ENCODE results near the gene ANO3.

Gene ANO3

GRCh38 chr11:26353010-26353409 is 21.1 kb downstream of the ANO3 start:
- TF ChIP-seq, protein P1, sequence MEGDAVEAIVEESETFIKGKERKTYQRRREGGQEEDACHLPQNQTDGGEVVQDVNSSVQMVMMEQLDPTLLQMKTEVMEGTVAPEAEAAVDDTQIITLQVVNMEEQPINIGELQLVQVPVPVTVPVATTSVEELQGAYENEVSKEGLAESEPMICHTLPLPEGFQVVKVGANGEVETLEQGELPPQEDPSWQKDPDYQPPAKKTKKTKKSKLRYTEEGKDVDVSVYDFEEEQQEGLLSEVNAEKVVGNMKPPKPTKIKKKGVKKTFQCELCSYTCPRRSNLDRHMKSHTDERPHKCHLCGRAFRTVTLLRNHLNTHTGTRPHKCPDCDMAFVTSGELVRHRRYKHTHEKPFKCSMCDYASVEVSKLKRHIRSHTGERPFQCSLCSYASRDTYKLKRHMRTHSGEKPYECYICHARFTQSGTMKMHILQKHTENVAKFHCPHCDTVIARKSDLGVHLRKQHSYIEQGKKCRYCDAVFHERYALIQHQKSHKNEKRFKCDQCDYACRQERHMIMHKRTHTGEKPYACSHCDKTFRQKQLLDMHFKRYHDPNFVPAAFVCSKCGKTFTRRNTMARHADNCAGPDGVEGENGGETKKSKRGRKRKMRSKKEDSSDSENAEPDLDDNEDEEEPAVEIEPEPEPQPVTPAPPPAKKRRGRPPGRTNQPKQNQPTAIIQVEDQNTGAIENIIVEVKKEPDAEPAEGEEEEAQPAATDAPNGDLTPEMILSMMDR (conservative IDR thresholded peaks at IDR 0.05; ENCODE audit: low read depth, low read length), result no peak
- no peak overlapping the region for H3K4me3 ChIP-seq (ENCODE audit: low read length)
- no peak for DNase-seq (ENCODE audit: low read depth)

DNA sequence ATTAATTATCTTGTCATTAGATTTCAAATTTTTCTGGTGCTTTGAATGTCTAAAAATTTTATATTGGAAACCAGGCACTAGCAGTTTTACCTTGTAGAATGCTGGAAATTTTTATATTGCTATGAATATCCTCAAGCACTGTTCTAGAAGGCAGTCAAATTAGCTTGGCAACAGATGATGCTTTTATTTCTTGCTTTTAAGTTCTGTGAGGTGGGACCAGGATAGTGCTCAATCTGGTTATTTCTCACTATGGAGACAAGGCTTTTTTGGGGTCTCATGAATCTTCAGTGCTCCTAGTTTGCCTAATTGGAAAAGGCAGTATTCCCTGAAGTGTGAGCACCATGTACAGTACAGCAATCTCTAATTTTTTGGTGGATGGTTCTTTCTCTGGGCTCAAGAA is 27.1 kb downstream of the ANO3 start:
- no peak overlapping the region for H3K4me3 ChIP-seq (ENCODE audit: low read length)
- TF ChIP-seq, protein P1 (conservative IDR thresholded peaks at IDR 0.05; ENCODE audit: low read depth, low read length), result no peak
- DNase-seq (ENCODE audit: low read depth), result no peak

GRCh38 chr11:26365284-26365683 is 33.4 kb downstream of the ANO3 start:
- no peak overlapping the region for H3K4me3 ChIP-seq (ENCODE audit: low read length)
- no peak for DNase-seq (ENCODE audit: low read depth)
- TF ChIP-seq, protein P1 (conservative IDR thresholded peaks at IDR 0.05; ENCODE audit: low read depth, low read length), result no peak

- no peak overlapping the region for H3K4me3 ChIP-seq (ENCODE audit: low read length)
- no peak for DNase-seq (ENCODE audit: low read depth)
- TF ChIP-seq, protein P1 (conservative IDR thresholded peaks at IDR 0.05; ENCODE audit: low read depth, low read length), result no peak
Measured at GRCh38 chr11:26377619-26378018, 45.7 kb downstream of the ANO3 start.

DNA sequence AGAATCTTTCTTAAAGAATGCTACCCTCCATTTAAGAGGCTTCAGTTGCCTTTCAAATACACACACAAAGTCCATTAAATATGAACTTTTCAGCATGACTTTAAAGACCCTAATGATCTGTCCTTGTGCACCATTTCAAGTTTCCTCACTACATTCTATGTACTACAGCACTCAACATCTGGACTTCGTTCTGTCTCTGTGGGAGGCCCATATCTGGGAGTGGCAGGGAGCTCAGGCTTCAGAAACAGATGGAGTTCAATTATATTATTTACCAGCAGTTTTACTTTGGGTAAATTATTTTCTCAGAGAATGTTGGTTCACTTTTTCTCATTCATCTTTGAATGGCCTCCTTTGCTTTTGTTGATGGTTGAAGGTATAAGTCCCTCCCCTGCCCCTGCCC is 67.4 kb downstream of the ANO3 start:
- TF ChIP-seq, protein P1 (conservative IDR thresholded peaks at IDR 0.05; ENCODE audit: low read depth, low read length), result no peak
- DNase-seq (ENCODE audit: low read depth), result no peak

GRCh38 chr11:26410706-26411366 is 78.9 kb downstream of the ANO3 start:
- no peak overlapping the region for H3K4me3 ChIP-seq (ENCODE audit: low read length)
- no peak for DNase-seq (ENCODE audit: low read depth)
- TF ChIP-seq, protein P1 (conservative IDR thresholded peaks at IDR 0.05; ENCODE audit: low read depth, low read length), result no peak

More for the DNA sequence above, 67.4 kb downstream of the ANO3 start:
- H3K4me3 ChIP-seq (ENCODE audit: low read length), result no peak overlapping the region

DNA sequence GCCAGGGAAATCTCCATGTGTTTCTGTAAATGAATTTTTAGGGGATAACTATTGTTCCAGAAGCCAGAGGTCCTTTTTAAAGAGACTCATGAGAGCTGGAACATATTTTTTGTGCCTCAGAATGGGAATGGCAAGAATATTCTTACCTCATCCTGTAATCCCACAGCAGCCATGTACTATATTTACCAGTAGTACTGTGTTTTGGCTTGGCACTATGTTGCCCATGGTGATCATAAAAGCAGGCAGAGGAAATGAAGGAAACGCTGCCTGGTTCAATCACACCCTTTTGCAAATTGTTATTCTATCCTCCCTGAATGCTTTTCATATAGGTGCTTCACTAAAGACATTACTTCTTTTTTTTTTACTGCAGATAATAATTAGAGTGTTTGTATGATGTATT is 81.0 kb downstream of the ANO3 start:
- TF ChIP-seq, protein P1 (conservative IDR thresholded peaks at IDR 0.05; ENCODE audit: low read depth, low read length), result no peak
- H3K4me3 ChIP-seq (ENCODE audit: low read length), result no peak overlapping the region
- DNase-seq (ENCODE audit: low read depth), result no peak

Data from retinal pigment epithelial cell (primary cell).